Calu3 (cell line): ENCODE measurements around the gene ASTN2. TPM values are rescaled to one million over a fixed set of nuclear protein-coding genes. Genes with fewer than 3 reads are reported as not detected.

ENCODE experiments used
- BruUV-seq: library from RNA; stranded (reverse); fragments of 400-500 nt; replicated peaks from 2 replicates; lab custom pipeline; 2021; lab: Mats Ljungman, UMichigan
- CTCF ChIA-PET: fragments of 300-600 bp; sonication (Branson Sonifier 250); formaldehyde crosslinking; loops from one replicate; lab custom pipeline; 2022; ENCODE audit warnings: antibody characterized with exemption; lab: Charles Lee
- DNase-seq: peaks from one replicate; pipeline ENCODE4 v3.0.0; 2022
- H3K27ac Mint-ChIP-seq: one replicate; pipeline ENCODE4 v1.8.0; 2022; ENCODE audit warnings: mixed read lengths; ENCODE audit not compliant: unreplicated experiment
- H3K27me3 Mint-ChIP-seq: one replicate; pipeline ENCODE4 v1.8.0; 2022; ENCODE audit warnings: mixed read lengths; ENCODE audit not compliant: unreplicated experiment
- H3K36me3 Mint-ChIP-seq: one replicate; pipeline ENCODE4 v1.8.0; 2022; ENCODE audit warnings: mild to moderate bottlenecking, moderate library complexity, mixed read lengths; ENCODE audit not compliant: insufficient read depth, unreplicated experiment
- H3K4me1 Mint-ChIP-seq: one replicate; pipeline ENCODE4 v1.8.0; 2022; ENCODE audit warnings: mild to moderate bottlenecking, low read depth, mixed read lengths; ENCODE audit not compliant: unreplicated experiment
- H3K4me3 Mint-ChIP-seq: one replicate; pipeline ENCODE4 v1.8.0; 2022; ENCODE audit warnings: mild to moderate bottlenecking, low read depth, moderate library complexity, mixed read lengths; ENCODE audit not compliant: unreplicated experiment
- H3K9me3 Mint-ChIP-seq: one replicate; pipeline ENCODE4 v1.8.0; 2022; ENCODE audit warnings: low read depth, mixed read lengths; ENCODE audit not compliant: unreplicated experiment
- CTCF ChIP-seq: fragments of 200-600 bp; IDR thresholded peaks from one replicate; pipeline ENCODE4 v1.8.0; 2022; ENCODE audit warnings: antibody characterized with exemption; ENCODE audit not compliant: unreplicated experiment
- intact Hi-C: fragments of 100-400 bp; cut with micrococcal nuclease; formaldehyde crosslinking; loops from one replicate; pipeline ENCODE4 v1.10.0; 2022; ENCODE audit not compliant: unreplicated experiment
- total RNA-seq: library from RNA; stranded (reverse); gene quantifications from 2 replicates; pipeline ENCODE4 v1.2.3, GENCODE V29; 2022

ASTN2 gene
- total RNA-seq, 1 experiment from 2014 or later = 1.7 TPM

- Mint-ChIP-seq H3K4me1 (no peaks in the 10 kb centered on the region), H3K27ac (no peak overlapping the region)
- no peak for TF ChIP-seq CTCF
These were observed 894.6 kb downstream of the ASTN2 start for GRCh38 chr9:116520218-116520617.

GRCh38 chr9:116516456-116516855 lies 898.4 kb downstream of the ASTN2 start:
- H3K36me3 Mint-ChIP-seq = no peaks in the 10 kb centered on the region
- H3K9me3 Mint-ChIP-seq = peaks cover 17% of the 10 kb centered on the region
- no peak overlapping the region for H3K27ac Mint-ChIP-seq
- H3K4me1 Mint-ChIP-seq = no peaks in the 10 kb centered on the region
- H3K4me3 Mint-ChIP-seq = no peak overlapping the region
- no peaks in the 10 kb centered on the region for H3K27me3 Mint-ChIP-seq
- no peak for TF ChIP-seq CTCF
- no TSS peak for BruUV-seq
- intact Hi-C loops = no loop called here
- CTCF ChIA-PET = no interaction called here
- DNase-seq = no peak

More at GRCh38 chr9:116520218-116520617, 894.6 kb downstream of the ASTN2 start:
- CTCF ChIA-PET = no interaction called here
- intact Hi-C loops = no loop called here
- H3K9me3 Mint-ChIP-seq = peaks cover 10% of the 10 kb centered on the region
- H3K27me3 Mint-ChIP-seq = no peaks in the 10 kb centered on the region
- BruUV-seq = no TSS peak
- H3K4me3 Mint-ChIP-seq = no peak overlapping the region
- DNase-seq = no peak
- H3K36me3 Mint-ChIP-seq = no peaks in the 10 kb centered on the region

- BruUV-seq = no TSS peak
- Mint-ChIP-seq H3K9me3 (peaks cover 17% of the 10 kb centered on the region), H3K27ac (no peak overlapping the region), H3K27me3 (no peaks in the 10 kb centered on the region), H3K4me1 (no peaks in the 10 kb centered on the region), H3K4me3 (no peak overlapping the region), H3K36me3 (no peaks in the 10 kb centered on the region)
- CTCF ChIA-PET = no interaction called here
- intact Hi-C loops = no loop called here
- no peak for TF ChIP-seq CTCF
- DNase-seq = no peak
These were observed 899.3 kb downstream of the ASTN2 start for GRCh38 chr9:116515541-116515940.

DNA sequence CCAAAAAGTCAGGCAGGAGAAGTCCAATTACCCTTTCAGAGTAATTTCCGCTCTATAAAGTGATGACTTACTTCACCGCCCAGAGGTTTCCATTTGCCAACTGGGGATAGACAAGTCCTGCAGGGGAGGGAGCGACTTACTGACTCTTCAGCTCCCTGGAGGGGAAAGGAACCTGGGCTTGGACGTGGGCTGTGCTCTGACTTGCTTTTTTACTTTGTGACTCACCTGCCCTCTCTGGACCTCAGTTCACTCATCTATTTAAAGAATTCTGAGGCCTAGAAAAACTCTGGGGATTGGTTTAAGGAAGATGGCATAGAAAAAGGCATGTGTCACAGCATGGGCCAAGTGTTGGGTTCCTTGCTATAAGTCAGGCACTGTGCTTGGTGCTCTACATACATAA lies 908.2 kb downstream of the ASTN2 start:
- Mint-ChIP-seq H3K4me3 (no peak overlapping the region), H3K4me1 (no peaks in the 10 kb centered on the region), H3K9me3 (peaks cover 9% of the 10 kb centered on the region), H3K27me3 (peaks cover 16% of the 10 kb centered on the region), H3K27ac (no peak overlapping the region), H3K36me3 (no peaks in the 10 kb centered on the region)
- no peak for TF ChIP-seq CTCF
- CTCF ChIA-PET = no interaction called here
- intact Hi-C loops = no loop called here
- no TSS peak for BruUV-seq
- DNase-seq = no peak
